Hippocampal formation (tissue), 2 donors: Measurements from ENCODE around the gene LEAP2.

Source experiments
- DNase-seq, 2 donors: peaks; one replicate each; lab custom pipeline; 2025; lab: John Stamatoyannopoulos, UW

LEAP2 gene, protein sequence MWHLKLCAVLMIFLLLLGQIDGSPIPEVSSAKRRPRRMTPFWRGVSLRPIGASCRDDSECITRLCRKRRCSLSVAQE

DNA sequence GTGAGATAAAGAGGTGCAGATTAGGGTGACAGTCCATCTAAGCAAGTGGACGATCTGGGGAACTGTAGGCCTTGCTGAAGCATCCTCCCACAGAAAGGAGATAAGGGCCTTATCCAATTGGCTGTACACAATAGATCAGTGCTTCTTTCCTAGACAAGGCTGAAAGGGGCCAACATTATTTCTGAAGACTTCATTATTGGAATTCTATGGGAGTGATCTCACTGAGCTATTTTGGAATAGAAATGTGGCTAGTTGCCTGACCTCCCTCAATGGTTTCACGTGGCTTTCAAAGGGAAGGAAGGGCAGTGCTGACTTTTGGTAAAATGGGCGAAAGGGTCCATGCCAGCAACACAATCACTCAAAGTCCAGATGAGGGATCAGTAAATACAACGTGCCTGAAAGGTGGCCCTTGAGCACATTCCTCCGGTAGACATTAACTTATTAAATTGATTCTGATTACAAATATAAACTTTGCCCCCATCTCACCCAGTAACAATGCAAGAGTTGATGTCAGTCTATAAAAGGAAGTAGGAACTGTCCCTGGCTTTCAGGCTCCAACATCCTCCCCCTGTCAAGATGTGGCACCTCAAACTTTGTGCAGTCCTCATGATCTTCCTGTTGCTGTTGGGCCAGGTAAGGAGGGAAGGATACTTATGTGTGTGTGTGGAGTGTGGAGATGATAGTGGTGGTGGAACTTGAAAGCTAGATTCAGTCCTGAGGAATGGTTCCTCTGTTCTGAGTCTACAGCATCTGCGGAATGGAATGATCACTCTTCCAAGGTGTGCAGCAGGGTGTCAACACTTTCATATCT, at the start of gene LEAP2:
Gene LEAP2 (plus strand): TSS at position 550 of the 811 bp plus-strand sequence. CDS start 27 bp downstream, at position 577.
- no peak for DNase-seq

DNA sequence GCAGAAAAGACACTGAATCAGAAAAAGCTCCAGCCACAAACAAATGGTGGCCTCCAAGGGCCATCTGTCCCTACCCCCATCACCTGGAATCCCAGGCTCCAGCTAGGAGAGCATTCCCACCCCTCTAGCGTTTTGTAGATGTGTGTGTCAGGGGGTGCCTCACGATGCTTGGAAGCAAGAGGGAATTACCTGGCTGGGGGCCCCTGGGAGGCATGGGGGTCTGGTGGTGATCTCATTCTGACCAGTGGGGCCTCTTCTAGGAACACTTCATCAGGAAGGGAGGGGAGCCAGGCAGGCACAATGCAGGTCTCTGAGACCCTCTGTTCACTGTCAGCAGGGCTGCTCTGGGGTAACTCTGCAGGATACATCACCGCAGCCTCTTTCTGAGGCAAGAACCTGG, 49.0 kb upstream of the LEAP2 start:
- no peak for DNase-seq

DNA sequence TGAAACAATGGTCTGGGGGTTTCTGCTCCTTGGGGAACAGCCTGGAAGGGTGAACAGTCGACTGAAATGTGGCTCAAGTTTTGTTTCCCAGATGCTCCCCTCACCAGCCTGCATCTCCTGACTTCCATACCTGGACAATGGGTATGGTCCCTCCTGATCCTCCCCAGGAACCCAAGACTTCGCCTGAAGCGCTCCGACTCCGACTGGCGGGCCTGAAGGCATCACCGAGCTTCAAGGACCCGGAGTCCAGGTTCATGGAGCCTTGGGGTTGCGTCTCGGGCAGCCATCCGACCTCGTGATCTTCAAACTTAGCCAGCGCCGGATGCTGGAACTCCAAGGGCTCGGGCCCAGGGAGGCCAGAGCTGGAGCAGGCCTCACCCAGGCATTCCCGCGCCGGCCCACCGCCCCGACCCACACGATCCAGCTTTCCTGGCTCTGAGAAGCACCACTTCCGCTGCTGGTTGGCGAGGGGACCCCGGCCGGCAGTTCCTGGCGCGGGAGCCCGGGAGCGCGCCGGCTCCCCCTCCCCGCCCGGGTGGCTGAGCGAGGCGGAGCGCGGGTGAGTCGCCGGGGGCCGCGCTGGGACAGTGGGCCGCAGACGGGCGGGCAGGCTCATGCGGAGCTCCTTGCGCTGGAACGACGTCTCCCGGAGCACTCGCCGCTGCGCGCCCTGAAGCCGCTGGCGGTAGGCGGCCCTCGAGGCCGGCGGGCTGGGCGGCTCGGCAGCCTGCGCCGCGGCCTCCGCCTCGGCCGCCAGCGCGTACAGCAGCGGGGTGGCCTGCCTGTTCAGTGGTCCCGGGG, 48.2 kb upstream of the LEAP2 start:
- no peak for DNase-seq

DNA sequence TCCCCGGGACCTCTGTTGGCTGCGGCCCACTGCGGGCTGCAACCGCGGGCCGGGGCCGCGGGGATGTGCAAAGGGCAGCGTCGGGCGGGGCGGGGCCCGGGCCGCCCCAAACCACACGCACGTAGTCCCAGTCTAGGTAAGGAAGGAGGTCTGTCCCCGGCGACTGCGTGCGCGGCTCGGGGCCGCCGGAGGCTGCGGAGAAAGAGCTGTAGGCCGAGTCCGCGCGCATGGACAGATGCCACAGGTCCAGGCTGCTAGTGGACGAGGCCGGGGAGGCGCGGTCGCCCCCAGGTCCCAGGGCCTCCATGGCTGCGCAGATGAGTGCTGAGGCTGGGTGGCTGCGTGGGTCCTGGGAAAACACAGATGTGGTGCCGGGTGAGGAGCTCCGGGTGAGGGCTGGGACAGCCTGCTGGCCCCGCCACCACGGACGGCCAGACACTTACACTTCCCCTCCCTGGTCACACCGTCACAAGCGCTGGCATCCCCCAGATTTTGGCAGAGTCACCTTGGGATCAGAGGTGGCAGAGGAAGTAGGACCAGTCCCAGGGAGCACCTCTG, 47.6 kb upstream of the LEAP2 start:
- DNase-seq, result no peak

DNA sequence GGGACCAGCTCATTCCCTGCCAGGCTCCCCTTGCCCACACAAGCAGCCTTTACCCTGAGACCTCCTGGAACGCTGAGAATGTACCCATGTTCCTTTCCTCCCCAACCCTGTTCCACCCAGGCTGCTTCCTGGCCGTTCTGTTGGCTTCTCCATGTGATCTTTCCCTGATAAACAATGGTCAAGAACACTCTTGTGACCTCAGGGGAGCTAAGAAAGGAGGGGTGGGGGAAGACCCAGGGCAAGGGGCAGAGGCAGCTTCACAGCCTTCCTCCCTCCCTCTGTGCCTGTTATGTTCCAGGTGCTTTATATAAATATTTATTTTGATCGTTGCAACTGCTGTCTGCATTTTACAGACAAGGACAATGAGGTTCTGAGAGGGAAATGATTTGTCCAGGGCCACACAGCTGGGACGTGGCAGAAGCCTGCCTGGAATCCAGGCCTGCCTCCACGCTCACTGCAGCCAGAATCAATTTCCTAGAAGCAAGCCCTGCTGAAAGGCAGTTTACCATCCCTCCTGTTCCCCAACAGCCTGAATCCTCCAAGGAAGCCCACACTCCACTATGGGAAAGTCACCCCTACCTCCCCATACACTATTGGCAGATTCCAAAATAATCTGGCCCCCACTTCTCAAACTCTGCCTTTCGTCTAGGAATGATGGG, 46.9 kb upstream of the LEAP2 start:
- no peak for DNase-seq

DNA sequence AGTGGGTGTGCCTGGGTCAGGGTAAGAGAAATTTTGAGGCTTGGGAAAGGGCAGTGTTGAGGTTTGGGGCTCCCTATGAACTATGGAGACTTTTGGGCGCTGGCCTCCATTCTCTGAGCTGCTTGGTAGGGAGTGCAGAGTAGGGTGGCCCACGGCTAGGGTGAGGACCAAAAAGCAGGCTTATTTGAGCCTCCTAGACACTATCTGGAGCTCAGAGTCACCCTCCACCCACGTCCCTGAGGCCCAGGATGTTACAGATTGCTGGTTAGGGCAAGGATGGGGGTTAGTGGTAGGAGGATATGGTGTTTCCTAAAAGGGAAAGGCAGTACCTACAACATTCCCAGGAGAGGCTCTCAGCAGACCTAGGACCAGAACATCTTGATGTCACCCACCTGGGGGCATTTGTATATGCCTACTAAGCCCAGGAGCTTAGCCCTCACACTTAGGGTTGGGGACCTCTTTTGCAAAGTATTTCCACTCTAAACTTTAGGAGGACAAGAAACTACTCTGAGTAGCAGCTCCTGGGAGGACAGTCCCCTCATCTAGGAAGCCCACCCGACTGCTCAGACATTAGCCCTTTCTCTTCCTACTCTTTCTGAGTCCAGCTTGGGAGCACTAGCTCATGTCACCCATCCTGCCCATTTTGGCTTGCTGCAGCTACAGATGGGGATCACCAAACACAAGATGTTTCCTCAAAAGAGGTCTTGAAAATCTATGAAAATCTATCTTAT, 45.4 kb upstream of the LEAP2 start:
- DNase-seq, result no peak

DNA sequence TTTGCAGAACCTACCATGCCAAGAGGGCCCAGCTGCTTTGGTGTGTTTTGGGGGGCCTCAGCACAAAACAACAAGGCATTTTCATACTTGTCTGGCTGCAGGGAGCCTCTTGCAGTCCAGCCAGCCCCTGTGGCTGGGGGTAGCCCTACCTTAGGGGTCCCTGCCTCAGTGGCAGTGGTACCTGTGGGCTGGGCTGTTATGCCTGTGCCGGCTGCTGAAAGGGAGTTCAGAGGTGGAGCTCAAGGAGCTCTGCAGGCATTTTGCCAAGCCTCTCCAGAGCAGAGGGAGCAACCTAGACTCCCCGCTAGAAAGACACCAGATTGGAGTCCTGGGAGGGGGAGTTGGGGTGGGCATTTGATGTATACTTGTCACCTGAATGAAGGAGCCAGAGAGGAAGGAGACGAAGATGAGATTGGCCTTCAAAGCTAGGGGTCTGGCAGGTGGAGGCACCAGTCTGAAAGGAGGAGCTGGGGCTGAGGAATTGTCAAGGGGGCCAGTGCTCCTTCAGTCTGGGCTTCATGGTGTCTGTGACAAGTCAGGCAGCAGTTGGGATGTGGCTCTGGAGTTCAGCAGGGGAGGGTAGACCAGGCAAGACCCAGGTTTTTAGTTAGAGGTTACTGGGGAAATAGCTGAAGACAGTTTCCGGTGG, 44.5 kb upstream of the LEAP2 start:
- DNase-seq, result no peak

DNA sequence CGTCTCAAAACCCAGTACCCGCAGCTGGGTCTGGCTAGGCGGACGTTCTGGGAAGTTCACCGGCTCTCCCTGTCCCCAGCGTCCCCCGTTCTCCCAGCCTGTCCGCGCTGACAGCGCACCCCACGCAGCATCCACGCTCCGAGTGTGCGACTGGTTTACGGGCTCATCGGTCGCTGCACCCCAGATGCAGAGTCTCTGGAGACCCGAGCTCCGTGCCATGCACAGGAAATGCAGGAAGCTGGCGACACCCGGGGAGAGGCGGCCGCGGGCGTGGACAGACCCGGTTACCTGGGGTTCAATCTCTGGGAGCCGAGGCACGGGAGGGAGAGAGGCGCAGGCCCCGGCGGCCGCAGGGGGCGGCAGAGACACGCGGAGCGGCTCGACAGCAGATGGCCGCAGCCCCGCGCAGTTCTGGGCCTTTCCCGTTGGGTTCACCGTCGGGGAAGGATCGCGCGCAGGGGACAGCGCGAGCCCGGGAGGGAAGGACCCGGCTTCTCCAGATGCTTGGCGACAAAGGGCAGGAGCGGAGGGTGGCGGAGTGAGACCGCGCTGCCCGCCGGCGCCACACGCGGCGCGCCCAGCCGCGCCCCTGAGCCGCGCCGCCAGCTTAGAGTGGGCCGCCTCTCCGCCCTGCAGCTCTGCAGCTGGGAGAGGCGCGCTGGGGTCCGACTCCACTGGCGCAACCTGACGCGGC, 43.6 kb upstream of the LEAP2 start:
- DNase-seq, result peak; percentile 68 to 72

DNA sequence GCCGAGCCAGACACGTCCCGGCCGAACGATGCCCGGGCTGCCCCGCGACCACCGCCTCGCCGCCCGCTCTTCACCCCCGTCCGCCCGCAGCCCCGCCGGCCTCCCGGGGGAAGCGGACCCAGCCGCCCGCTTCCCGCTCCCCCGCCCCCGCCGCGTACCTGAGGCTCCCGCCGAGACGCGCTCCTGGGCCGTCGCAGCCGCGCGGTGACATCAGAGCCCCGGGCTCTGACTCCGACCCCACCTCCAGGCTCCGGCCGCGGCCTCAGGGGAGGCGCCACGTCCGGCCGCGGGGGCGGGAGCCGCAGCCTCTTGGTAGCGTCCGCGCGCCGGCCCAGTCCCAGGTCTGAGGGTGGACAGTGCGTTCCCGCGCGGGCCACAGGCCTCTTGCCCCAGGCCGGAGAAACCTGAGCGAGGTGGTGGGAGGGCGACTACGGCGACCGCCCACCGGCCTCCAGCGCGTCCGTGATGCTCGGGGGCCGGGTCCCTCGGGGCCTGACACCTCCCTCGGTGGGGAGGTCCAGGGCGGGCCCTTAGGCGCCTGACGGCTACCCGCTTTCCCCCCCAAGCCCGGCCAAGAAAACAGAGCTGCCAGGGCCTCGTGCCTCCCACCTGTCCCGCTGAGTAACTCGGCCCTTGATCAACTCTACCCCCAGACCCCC, 42.9 kb upstream of the LEAP2 start, which contains the start of gene SHROOM1:
Gene SHROOM1 (minus strand): TSS at position 212 of the 659 bp plus-strand sequence. CDS start 4,507 bp downstream, outside the sequence.
- peak in 1 of 2 donors; percentile 37 for DNase-seq

DNA sequence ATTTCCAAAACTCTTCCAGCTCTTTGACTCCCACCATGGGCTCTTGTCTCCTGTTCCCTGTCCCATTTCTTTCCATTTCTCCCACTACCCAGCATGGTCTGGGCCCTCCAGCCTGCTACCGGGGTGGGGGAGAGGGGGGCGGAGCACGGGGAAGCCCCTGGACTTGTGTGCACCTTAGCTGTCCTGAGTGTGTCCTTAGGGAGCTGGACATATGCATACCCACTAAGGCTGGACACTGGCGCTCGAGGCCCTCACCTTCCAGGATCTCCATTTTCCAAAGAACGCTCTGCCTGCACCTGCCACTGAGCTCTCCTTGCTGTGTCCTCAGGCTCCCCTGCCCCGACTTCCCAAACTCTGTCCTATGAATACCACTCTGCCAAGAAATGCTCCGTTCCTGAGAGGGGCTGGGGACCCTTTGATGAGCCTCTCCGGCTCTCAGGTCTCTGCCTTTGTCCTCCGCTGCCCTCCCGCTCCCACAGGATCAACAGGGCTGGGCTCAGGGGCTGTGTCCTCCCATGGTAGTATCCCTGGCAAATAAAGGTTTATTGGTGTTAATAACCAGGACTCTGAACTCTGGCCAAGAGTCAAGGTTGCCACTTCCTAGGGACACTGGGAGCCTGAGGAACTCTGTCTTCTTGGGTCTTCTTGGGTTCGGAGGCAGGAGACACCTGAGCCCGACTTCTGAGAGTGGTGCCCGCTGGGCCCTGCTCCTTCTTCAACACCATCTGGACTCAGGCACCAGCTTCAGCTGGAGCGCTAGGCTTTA, 42.2 kb upstream of the LEAP2 start:
- DNase-seq, result no peak

DNA sequence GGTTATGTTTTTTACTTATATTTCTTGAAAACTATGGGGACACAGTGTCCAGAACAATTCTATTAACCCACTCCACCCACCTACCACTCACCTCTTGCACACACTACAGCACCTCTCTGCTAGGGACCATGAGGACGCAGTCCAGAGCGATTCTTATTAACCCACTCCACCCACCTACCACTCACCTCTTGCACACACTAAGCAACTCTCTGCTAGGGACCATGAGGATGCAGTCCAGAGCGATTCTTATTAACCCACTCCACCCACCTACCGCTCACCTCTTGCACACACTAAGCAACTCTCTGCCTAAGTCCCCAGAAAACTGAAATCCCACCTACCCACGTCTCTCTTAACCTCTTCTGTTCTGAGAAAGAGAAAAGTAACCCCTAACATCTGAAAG, 40.9 kb upstream of the LEAP2 start:
- DNase-seq, result no peak

DNA sequence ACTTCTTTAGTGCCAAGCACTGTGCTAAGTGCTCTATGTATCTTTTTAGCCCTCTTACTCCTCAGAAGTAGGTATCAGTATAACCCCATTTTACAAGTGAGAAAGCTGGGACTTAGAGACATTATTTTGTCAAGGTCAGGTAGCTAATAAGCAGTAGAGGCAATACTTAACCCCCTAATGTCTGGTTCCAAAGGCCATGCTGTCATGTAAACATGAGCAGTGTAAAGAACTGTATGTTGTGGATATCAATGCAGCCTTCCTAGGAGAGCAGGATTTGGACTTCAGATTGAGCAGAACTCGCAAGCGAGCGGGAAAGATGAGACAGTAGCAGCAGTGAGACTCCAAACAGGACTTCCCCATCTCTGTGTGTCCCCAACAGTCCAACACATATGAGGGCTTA, 39.4 kb upstream of the LEAP2 start:
- DNase-seq, result no peak

DNA sequence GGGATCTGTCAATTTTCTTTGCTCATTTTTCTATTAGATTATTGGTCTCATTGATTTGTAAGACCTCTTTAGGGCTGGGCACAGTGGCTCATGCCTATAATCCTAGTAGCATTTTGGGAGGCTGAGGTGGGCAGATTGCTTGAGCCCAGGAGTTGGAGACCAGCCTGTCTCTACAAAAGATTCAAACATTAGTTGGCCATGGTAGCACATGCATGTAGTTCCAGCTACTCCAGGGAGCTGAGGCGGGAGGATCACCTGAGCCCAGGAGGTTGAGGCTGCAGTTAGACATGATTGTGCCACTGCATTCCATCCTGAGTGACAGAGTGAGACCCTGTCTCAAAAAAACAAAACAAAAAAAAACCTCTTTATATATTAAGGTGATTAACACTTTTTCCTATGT, 36.6 kb upstream of the LEAP2 start:
- DNase-seq, result no peak

DNA sequence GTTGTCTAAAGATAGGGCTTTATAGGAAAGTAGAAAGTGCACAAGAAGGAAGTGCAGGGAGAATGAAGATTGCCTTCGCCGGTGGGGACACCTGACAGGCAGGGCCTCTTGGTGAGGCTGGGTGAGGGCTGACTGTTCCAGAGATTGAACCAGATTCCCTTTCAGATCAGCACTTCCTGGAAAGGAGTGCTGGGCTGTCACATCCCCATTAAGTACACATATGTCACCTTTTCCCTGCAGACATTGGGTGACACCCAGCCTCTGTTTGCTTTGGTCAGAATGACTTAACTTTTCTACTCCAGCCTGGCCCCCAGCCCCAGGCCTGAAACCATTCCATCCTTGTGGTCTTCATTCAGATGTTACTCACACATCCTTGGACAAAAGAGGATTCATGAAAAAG, 35.6 kb upstream of the LEAP2 start:
- no peak for DNase-seq

DNA sequence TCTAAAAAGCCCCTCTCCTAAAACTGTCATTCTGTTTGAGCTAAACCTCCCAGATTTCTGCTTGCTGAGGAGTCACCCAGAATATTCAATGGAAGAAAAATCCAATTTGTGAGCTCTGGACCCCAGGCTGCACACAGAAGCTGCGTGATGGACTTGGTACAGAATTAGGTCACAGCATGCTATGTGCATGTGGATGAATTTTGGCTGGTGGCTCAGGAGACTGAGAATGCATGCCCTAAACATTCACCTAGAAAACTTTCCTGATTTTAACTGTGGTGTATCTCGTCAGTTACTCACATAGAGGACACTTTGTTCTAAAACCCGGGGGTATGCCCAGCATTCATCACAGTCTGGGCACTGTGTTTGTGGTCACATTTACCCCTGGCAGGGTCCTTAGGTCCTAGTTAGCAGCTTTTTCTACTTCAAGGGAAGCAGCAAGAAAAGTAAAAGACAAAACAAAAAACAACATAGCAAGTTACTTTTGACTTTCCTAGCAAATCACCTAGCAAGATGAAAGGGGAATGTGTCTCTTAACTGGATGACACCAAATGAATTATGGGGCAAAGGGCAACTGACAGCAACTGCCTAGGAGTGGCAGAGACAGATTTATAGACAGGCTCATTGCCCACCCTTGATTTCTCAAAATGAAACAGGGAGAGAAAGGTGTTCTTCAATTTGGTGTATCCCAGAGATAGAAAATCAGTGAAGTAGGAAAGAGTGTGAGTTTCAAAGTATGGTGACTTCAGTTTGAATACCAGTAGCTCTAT, 34.8 kb upstream of the LEAP2 start:
- no peak for DNase-seq

DNA sequence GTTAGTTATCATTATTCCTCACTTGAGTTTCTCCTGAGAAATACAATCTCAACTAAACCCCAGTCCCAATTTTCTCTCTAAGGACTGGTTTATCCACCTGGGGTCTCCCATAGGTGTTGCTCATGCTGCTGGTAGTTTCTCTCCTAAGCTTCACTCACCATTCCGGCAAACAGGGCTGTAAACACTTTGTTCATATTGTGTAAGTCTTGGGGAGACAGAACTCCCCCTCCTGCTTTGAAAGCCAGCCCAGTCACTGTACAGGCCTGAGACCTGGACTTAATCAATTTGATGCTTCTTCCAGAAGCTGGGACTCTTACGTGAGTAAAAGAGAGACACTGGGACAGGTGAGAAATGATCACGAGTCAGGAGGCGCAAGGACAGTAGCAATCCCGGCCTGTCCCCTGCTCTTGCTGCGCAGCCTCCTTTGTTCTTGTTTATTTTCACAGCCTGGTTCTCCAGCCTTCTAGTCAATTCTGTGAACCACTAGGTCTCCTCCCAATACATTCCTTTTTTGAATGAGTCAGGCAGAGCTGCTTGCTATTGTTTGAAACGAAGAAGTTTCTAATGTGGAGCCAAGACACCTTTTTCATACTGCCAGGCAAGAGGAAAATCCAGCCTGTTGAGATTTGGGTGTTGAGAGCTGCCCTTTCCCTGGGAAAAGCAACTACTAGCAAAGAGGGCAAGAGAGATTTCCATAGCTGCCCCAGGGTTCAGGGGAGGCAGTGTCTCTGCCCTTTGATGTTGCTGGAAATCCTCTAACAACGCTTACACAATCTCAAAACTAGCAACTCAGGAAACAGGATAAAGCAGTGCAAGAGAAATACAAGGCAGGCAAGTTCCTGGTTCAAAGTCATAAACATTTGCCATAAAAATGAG, 33.8 kb upstream of the LEAP2 start:
- no peak for DNase-seq

DNA sequence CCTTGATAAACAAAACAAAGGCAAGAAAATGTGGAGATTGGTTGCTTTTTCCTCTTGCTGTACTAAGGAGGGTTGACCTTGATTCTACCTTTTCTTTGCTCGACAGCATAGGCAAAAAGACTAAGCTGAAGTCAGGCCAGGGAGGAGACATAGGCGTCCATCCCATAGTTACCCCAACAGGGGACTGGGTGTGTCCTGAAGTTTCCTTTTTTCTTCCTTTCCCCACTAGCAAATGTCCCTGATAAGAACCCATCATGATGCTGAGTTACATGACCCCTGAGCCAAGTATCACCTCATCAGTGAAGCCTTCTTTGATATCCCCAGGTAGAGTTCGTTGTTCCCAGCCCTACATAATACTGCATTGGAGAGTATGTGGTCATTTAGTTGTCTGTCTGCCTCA, 33.2 kb upstream of the LEAP2 start:
- no peak for DNase-seq
